HCT116 (cell line): ENCODE measurements around the gene HOXC4. TPM values are rescaled to one million over a fixed set of nuclear protein-coding genes. Genes with fewer than 3 reads are reported as not detected.

Experiments
- ATAC-seq: fragments of 200-7000 bp; cut with Tn5 transposase; 2 replicates; pipeline ENCODE4 v1.9.1; 2020; ENCODE audit warnings: mild to moderate bottlenecking, moderate library complexity
- BruUV-seq: library from RNA; stranded (reverse); fragments of 400-500 nt; replicated peaks from 2 replicates; lab custom pipeline; 2021; lab: Mats Ljungman, UMichigan
- CTCF ChIA-PET: fragments of 300-600 bp; sonication (Branson Sonifier 250); formaldehyde crosslinking; loops from one replicate; lab custom pipeline; 2021; ENCODE audit warnings: antibody characterized with exemption; lab: Charles Lee
- POLR2A ChIA-PET: fragments of 300-600, 350-600 bp; sonication (Branson Sonifier 250); formaldehyde crosslinking; loops from one replicate; lab custom pipeline; 2021; ENCODE audit warnings: antibody characterized with exemption; lab: Charles Lee
- RAD21 ChIA-PET, 2 experiments: fragments of 300-600 bp; sonication (Branson Sonifier 250); formaldehyde crosslinking; loops; one replicate each; lab custom pipeline; 2023; ENCODE audit warnings: low total read pairs in 2 of 2; ENCODE audit not compliant: uncharacterized antibody in 2 of 2, unreplicated experiment in 2 of 2, low non-redundant PET in 1 of 2; lab: Charles Lee
- DNase-seq: peaks from one replicate; pipeline ENCODE4 v3.0.0-alpha.2; 2010; ENCODE audit warnings: low read depth, low spot score
- H2AFZ ChIP-seq: fragments of 200-600 bp; shearing (Covaris generic), sonication (generic); 2 replicates; pipeline ENCODE4 v1.6.1; 2017; ENCODE audit warnings: low read depth, mixed run types, mixed read lengths, antibody characterized with exemption, low read length; ENCODE audit not compliant: poor library complexity, severe bottlenecking
- H3K27ac ChIP-seq: 2 replicates; pipeline ENCODE4 v1.5.1; 2012; ENCODE audit warnings: low read depth, low read length
- H3K27me3 ChIP-seq: fragments of 200-600 bp; sonication (generic); 2 replicates; pipeline ENCODE4 v1.6.1; 2016; ENCODE audit warnings: mixed run types, low read length, mixed read lengths; ENCODE audit not compliant: insufficient read depth
- H3K36me3 ChIP-seq, 2 experiments: fragments of 200-500 bp in 1 of 2; fragments of 200-600 bp in 1 of 2; sonication (Bioruptor generic) in 1 of 2; sonication (generic) in 1 of 2; 2 replicates each; pipeline versions ENCODE4 v1.5.1 to v1.6.1; 2014 to 2016; ENCODE audit warnings: low read length in 2 of 2, inconsistent platforms in 1 of 2, mixed read lengths in 1 of 2, mixed run types in 1 of 2; ENCODE audit not compliant: insufficient read depth in 2 of 2, control insufficient read depth in 1 of 2
- H3K4me1 ChIP-seq, 2 experiments: fragments of 200-600 bp in 1 of 2; sonication (generic) in 1 of 2; 2 replicates each; pipeline versions ENCODE4 v1.5.1 to v1.6.1; 2012 to 2017; ENCODE audit warnings: low read length in 2 of 2, inconsistent platforms in 1 of 2, mild to moderate bottlenecking in 1 of 2, mixed read lengths in 1 of 2, mixed run types in 1 of 2, moderate library complexity in 1 of 2; ENCODE audit not compliant: insufficient read depth in 2 of 2, control insufficient read depth in 1 of 2
- H3K4me2 ChIP-seq: fragments of 200-600 bp; sonication (generic); 2 replicates; pipeline ENCODE4 v1.6.1; 2017; ENCODE audit warnings: mixed run types, low read length, mixed read lengths
- H3K4me3 ChIP-seq, 2 experiments: fragments of 200-600 bp in 1 of 2; sonication (generic) in 1 of 2; replicated peaks in 1 of 2; 2 replicates each; pipeline ENCODE4 v1.5.1; 2011 to 2016; ENCODE audit warnings: low read length in 2 of 2, control low read depth in 1 of 2, low read depth in 1 of 2, mild to moderate bottlenecking in 1 of 2, mixed read lengths in 1 of 2, mixed run types in 1 of 2
- H3K79me2 ChIP-seq: fragments of 200-600 bp; sonication (generic); 2 replicates; pipeline ENCODE4 v1.6.1; 2017; ENCODE audit warnings: mild to moderate bottlenecking, mixed run types, low read length, moderate library complexity, mixed read lengths; ENCODE audit not compliant: insufficient read depth
- H3K9ac ChIP-seq: fragments of 200-600 bp; sonication (generic); 2 replicates; pipeline ENCODE4 v1.6.1; 2016; ENCODE audit warnings: low read length, mixed read lengths
- H3K9me2 ChIP-seq: fragments of 200-600 bp; sonication (generic), shearing (Covaris generic); 2 replicates; pipeline ENCODE4 v1.6.1; 2017; ENCODE audit warnings: mixed run types, mild to moderate bottlenecking, moderate library complexity; ENCODE audit not compliant: insufficient read depth
- H3K9me3 ChIP-seq, 2 experiments: fragments of 200-500 bp in 1 of 2; fragments of 200-600 bp in 1 of 2; sonication (Bioruptor generic) in 1 of 2; sonication (generic) in 1 of 2; 2 replicates each; pipeline ENCODE4 v1.6.1; 2014 to 2017; ENCODE audit warnings: low read length in 2 of 2, mixed read lengths in 2 of 2, inconsistent platforms in 1 of 2, low read depth in 1 of 2, mild to moderate bottlenecking in 1 of 2, mixed run types in 1 of 2, moderate library complexity in 1 of 2; ENCODE audit not compliant: control insufficient read depth in 1 of 2, insufficient read depth in 1 of 2
- H4K20me1 ChIP-seq: fragments of 200-600 bp; sonication (generic), shearing (Covaris generic); 2 replicates; pipeline ENCODE4 v1.6.1; 2017; ENCODE audit warnings: mixed run types, mild to moderate bottlenecking, moderate library complexity; ENCODE audit not compliant: insufficient read depth
- CBX3 ChIP-seq: IDR thresholded peaks from 2 replicates; pipeline ENCODE4 v1.6.1; 2012; ENCODE audit warnings: low read depth
- CEBPB ChIP-seq: IDR thresholded peaks from 2 replicates; pipeline ENCODE4 v1.6.1; 2012; ENCODE audit warnings: low read depth
- EGR1 ChIP-seq: IDR thresholded peaks from 2 replicates; pipeline ENCODE4 v1.6.1; 2012; ENCODE audit warnings: low read depth
- ELF1 ChIP-seq: IDR thresholded peaks from 2 replicates; pipeline ENCODE4 v1.6.1; 2012; ENCODE audit warnings: low read depth, borderline replicate concordance
- EZH2 ChIP-seq: fragments of 200-600 bp; sonication (generic); IDR thresholded peaks from 2 replicates; pipeline ENCODE4 v1.6.1; 2017; ENCODE audit warnings: antibody characterized with exemption, mixed run types
- EZH2phosphoT487 ChIP-seq: fragments of 200-600 bp; IDR thresholded peaks from 2 replicates; pipeline ENCODE4 v1.6.1; 2018; ENCODE audit warnings: antibody characterized with exemption, borderline replicate concordance
- FOSL1 ChIP-seq: IDR thresholded peaks from 2 replicates; pipeline ENCODE4 v1.6.1; 2012; ENCODE audit warnings: low read depth
- JUND ChIP-seq: IDR thresholded peaks from 2 replicates; pipeline ENCODE4 v1.6.1; 2012
- SIN3A ChIP-seq: IDR thresholded peaks from 2 replicates; pipeline ENCODE4 v1.6.1; 2012; ENCODE audit warnings: low read depth
- SP1 ChIP-seq: IDR thresholded peaks from 2 replicates; pipeline ENCODE4 v1.6.1; 2012; ENCODE audit warnings: low read depth
- TCF7L2 ChIP-seq: IDR thresholded peaks from 2 replicates; pipeline ENCODE4 v1.7.0; 2011; ENCODE audit warnings: borderline replicate concordance, inconsistent platforms; ENCODE audit not compliant: insufficient read depth, insufficient read length; ENCODE audit errors: extremely low read depth
- ZFX ChIP-seq: fragments of 450-650 bp; IDR thresholded peaks from 2 replicates; pipeline ENCODE4 v1.6.1; 2017
- intact Hi-C: fragments of 100-400 bp; cut with micrococcal nuclease; formaldehyde crosslinking; loops from 2 replicates; pipeline ENCODE4 v1.10.0; 2022
- total RNA-seq: library from RNA; stranded (reverse); gene quantifications from one replicate; pipeline ENCODE4 v1.2.1, GENCODE V29; 2021; ENCODE audit not compliant: unreplicated experiment
- TF ChIP-seq, protein P1 (sequence below): IDR thresholded peaks from 2 replicates; pipeline ENCODE4 v1.6.1; 2012
- TF ChIP-seq, protein P2 (sequence below): IDR thresholded peaks from 2 replicates; pipeline ENCODE4 v1.6.1; 2012; ENCODE audit warnings: low read depth
- TF ChIP-seq, protein P3 (sequence below): IDR thresholded peaks from 2 replicates; pipeline ENCODE4 v1.6.1; 2012

The HOXC4 gene
- total RNA-seq, 1 experiment from 2014 or later: 1.5 TPM

GRCh38 chr12:54042970-54043853 is 10.4 kb upstream of the HOXC4 start:
- DNase-seq: no peak
- intact Hi-C loops: no loop called here
- TF ChIP-seq TCF7L2 (no peak), ZFX (no peak), ELF1 (no peak), SIN3A (no peak), SP1 (no peak)
- TF ChIP-seq, protein P1, sequence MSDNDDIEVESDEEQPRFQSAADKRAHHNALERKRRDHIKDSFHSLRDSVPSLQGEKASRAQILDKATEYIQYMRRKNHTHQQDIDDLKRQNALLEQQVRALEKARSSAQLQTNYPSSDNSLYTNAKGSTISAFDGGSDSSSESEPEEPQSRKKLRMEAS: no peak
- Histone ChIP-seq H3K4me2 (no peak overlapping the region), H3K27ac (no peak overlapping the region), H4K20me1 (no peaks in the 10 kb centered on the region), H3K27me3 (no peaks in the 10 kb centered on the region), H3K36me3 (no peaks in the 10 kb centered on the region), H3K4me1 (peaks cover 0 to 3% of the 10 kb centered on the region in 2 experiments; a peak in 1 of 4 replicates), H3K9me3 (no peaks in the 10 kb centered on the region), H3K9me2 (no peaks in the 10 kb centered on the region), H3K79me2 (no peaks in the 10 kb centered on the region), H3K9ac (no peak overlapping the region), H3K4me3 (no peak overlapping the region), H2AFZ (no peak overlapping the region)
- CTCF ChIA-PET: interaction anchor here (0.6 kb wide), 1 partner anchor 11 kb away, joined by 3 read pairs; no protein-coding TSS in a partner anchor
- POLR2A ChIA-PET: no interaction called here
- RAD21 ChIA-PET: no interaction called here
- no peak for ATAC-seq
- BruUV-seq: no TSS peak

DNA sequence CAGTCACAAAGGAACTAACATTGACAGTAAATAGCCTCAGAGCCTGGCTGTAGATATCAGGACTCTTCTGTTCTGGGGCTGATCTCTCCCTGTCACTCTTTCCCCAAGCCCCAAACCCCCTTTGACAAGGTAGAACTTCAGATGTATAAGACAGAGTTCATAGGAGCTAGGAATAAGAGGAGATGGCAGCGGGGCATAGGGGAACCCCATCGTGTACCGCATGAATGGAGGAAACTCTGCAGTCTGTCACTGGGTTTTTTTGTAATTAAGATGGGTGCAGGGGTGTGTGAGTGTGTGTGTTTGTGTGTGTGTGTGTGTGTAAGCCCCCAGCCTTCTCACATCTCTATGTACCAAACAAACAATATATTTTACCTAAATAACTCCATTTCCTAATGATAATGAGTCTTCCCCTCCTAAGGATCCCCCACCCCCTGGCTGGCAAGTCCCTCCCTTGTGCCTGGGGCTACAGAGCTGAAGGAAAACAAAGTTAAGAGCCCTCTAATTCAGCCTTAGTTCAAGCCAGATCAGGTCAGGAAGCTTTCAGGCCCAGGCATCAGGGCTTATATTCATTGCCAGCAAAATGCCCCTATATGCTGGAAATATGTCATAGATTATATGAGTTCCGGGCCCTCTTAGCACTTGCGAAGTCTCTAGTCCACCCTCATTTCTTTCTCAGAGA is 9.1 kb upstream of the HOXC4 start:
- TF ChIP-seq, protein P2, sequence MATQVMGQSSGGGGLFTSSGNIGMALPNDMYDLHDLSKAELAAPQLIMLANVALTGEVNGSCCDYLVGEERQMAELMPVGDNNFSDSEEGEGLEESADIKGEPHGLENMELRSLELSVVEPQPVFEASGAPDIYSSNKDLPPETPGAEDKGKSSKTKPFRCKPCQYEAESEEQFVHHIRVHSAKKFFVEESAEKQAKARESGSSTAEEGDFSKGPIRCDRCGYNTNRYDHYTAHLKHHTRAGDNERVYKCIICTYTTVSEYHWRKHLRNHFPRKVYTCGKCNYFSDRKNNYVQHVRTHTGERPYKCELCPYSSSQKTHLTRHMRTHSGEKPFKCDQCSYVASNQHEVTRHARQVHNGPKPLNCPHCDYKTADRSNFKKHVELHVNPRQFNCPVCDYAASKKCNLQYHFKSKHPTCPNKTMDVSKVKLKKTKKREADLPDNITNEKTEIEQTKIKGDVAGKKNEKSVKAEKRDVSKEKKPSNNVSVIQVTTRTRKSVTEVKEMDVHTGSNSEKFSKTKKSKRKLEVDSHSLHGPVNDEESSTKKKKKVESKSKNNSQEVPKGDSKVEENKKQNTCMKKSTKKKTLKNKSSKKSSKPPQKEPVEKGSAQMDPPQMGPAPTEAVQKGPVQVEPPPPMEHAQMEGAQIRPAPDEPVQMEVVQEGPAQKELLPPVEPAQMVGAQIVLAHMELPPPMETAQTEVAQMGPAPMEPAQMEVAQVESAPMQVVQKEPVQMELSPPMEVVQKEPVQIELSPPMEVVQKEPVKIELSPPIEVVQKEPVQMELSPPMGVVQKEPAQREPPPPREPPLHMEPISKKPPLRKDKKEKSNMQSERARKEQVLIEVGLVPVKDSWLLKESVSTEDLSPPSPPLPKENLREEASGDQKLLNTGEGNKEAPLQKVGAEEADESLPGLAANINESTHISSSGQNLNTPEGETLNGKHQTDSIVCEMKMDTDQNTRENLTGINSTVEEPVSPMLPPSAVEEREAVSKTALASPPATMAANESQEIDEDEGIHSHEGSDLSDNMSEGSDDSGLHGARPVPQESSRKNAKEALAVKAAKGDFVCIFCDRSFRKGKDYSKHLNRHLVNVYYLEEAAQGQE: no peak
- TF ChIP-seq EZH2: no peak
- TF ChIP-seq EGR1: no peak
- TF ChIP-seq FOSL1: no peak
- no peak for TF ChIP-seq SP1
- no peak for TF ChIP-seq JUND
- TF ChIP-seq CBX3: no peak
- no peak for TF ChIP-seq CEBPB
- TF ChIP-seq, protein P1: no peak
- TF ChIP-seq, protein P3, sequence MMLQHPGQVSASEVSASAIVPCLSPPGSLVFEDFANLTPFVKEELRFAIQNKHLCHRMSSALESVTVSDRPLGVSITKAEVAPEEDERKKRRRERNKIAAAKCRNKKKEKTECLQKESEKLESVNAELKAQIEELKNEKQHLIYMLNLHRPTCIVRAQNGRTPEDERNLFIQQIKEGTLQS: no peak
- no peak for TF ChIP-seq ELF1
- no peak for TF ChIP-seq EZH2phosphoT487
- TF ChIP-seq SIN3A: no peak
- TF ChIP-seq TCF7L2: no peak
- TF ChIP-seq, all 23 proteins: peak for 0
- no peaks in the 10 kb centered on the region for H4K20me1 ChIP-seq
- intact Hi-C loops: no loop called here
- CTCF ChIA-PET: interaction anchor here (1.0 kb wide), 1 partner anchor 27 kb away, joined by 3 read pairs; no protein-coding TSS in a partner anchor
- H3K4me3 ChIP-seq: no peak overlapping the region
- no peaks in the 10 kb centered on the region for H3K79me2 ChIP-seq
- no peak overlapping the region for H3K9ac ChIP-seq
- H2AFZ ChIP-seq: no peak overlapping the region
- no peak overlapping the region for H3K27ac ChIP-seq
- H3K9me3 ChIP-seq: no peaks in the 10 kb centered on the region
- no TSS peak for BruUV-seq
- RAD21 ChIA-PET: no interaction called here
- DNase-seq (no peak), ATAC-seq (no peak)
- H3K4me2 ChIP-seq: no peak overlapping the region
- H3K9me2 ChIP-seq: no peaks in the 10 kb centered on the region
- peaks cover 0 to 3% of the 10 kb centered on the region in 2 experiments; a peak in 1 of 4 replicates for H3K4me1 ChIP-seq
- no peaks in the 10 kb centered on the region for H3K36me3 ChIP-seq
- POLR2A ChIA-PET: no interaction called here
- no peaks in the 10 kb centered on the region for H3K27me3 ChIP-seq
